Activated gamma-delta T cell treated with Interleukin-2 at 50 U/mL for 16 hours (primary cell): Measurements from ENCODE around the gene SIT1.

Experiments used
- DNase-seq: peaks from one replicate; pipeline ENCODE4 v3.0.0-alpha.2; 2020

Gene SIT1

GRCh38 chr9:35650341-35651158, at the start of gene SIT1:
Gene SIT1, minus strand, starts transcription at chr9:35650931. Its CDS starts 78 bp downstream, at chr9:35650853.
- no peak for DNase-seq

- no peak for DNase-seq
These were observed 49.3 kb upstream of the SIT1 start for GRCh38 chr9:35700031-35700430.

GRCh38 chr9:35698231-35698630, 47.5 kb upstream of the SIT1 start:
- DNase-seq = no peak

- DNase-seq = no peak
These were observed 46.8 kb upstream of the SIT1 start for GRCh38 chr9:35697486-35697885.

- DNase-seq = peak; percentile 59
These were observed 45.9 kb upstream of the SIT1 start for GRCh38 chr9:35696520-35697215.

GRCh38 chr9:35695943-35696401, 45.2 kb upstream of the SIT1 start:
- no peak for DNase-seq

GRCh38 chr9:35691757-35692301, 41.1 kb upstream of the SIT1 start:
- no peak for DNase-seq

- DNase-seq = no peak
These were observed 40.6 kb upstream of the SIT1 start for GRCh38 chr9:35691334-35691650.

GRCh38 chr9:35690614-35691333, 40.0 kb upstream of the SIT1 start:
- DNase-seq = peak; percentile 12

- DNase-seq = no peak
These were observed 39.5 kb upstream of the SIT1 start for GRCh38 chr9:35690294-35690613.

GRCh38 chr9:35689542-35690293, 39.0 kb upstream of the SIT1 start, which contains the start of gene TPM2:
Gene TPM2, minus strand, starts transcription at chr9:35689925. Its CDS starts 108 bp downstream, at chr9:35689817.
- no peak for DNase-seq

GRCh38 chr9:35688558-35689541, 38.1 kb upstream of the SIT1 start:
- DNase-seq = no peak

- no peak for DNase-seq
These were observed 37.3 kb upstream of the SIT1 start for GRCh38 chr9:35687972-35688557.

- DNase-seq = no peak
These were observed 36.6 kb upstream of the SIT1 start for GRCh38 chr9:35687306-35687705.

GRCh38 chr9:35686222-35687203, 35.8 kb upstream of the SIT1 start:
- DNase-seq = no peak

- DNase-seq = no peak
These were observed 34.8 kb upstream of the SIT1 start for GRCh38 chr9:35685506-35685905.

- DNase-seq = no peak
These were observed 34.2 kb upstream of the SIT1 start for GRCh38 chr9:35684921-35685320.

- DNase-seq = no peak
These were observed 32.6 kb upstream of the SIT1 start for GRCh38 chr9:35683323-35683722.

- DNase-seq = no peak
These were observed 32.0 kb upstream of the SIT1 start for GRCh38 chr9:35682520-35683315.
